DMS153 (cell line): Measurements from ENCODE around the gene SAP30BP.
"Not testable (repeated sequence)": the region's sequence is repeated elsewhere in the genome, so short reads cannot be mapped to it uniquely, and the experiment has no call there.

Experiments
- DNase-seq: peaks from one replicate; lab custom pipeline; 2025; lab: John Stamatoyannopoulos, UW

The SAP30BP gene

DNA sequence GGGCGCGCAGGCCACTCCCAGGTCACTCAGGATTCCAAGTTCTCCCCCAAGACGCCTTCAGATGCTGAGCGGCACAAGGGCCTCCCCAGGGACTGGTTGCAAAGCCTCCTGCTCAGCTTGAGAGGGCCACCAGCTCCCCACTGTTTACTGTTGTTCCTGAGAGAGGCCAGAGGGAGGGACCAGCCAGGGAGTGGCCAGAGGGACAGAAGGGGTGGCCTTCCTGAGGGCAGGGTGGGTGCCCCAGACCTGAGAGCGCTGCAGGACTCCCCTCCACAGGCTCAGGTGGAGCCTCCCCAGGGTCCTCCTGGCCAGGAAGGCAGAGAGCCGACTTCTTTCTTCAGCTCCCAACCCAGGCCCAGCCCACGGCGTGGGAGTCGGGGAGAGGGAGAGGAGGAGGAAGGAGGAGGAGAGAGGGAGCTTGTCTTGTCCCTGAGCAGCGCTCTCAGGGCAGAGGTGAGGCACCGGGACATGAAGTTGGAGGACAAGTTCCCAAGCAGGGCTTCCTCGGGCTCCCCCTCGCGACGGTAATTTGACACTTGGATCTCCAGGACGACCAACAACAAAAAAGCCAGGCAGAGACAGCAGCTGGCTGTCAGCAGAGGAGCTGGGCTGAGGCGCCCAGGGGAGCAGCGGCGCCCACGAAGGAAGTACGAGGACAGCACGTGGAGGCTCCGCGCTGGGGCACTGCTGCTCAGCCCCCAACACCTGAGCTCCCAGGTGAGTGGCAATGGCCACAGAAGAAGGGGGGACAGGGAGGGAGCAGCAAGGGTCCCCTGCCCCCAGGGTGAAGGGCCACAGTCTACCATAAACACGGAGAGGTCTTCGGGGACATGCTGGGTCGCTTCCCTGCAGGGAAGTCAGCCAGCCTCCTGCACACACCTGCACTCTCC is 33.4 kb upstream of the SAP30BP start:
- DNase-seq: peak; percentile 91

DNA sequence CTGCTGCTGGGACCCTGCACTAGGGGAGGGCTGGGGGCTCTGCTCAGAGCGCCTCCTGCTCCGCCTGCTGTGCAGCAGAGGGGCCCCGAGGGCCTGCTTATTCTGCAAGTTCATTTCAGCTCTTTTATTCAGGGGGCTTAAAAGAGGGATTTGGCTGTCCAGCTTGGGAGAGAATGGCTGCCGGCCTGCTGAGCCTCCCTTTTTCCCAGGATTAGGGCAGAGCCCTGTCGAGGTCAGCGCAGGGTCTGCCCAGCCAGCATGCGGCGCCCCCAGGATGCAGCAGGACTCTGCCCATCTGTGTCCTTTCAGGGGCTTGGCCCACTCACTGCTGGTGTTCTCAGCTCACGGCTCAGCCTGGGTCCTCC is 32.8 kb upstream of the SAP30BP start:
- DNase-seq: no peak

DNA sequence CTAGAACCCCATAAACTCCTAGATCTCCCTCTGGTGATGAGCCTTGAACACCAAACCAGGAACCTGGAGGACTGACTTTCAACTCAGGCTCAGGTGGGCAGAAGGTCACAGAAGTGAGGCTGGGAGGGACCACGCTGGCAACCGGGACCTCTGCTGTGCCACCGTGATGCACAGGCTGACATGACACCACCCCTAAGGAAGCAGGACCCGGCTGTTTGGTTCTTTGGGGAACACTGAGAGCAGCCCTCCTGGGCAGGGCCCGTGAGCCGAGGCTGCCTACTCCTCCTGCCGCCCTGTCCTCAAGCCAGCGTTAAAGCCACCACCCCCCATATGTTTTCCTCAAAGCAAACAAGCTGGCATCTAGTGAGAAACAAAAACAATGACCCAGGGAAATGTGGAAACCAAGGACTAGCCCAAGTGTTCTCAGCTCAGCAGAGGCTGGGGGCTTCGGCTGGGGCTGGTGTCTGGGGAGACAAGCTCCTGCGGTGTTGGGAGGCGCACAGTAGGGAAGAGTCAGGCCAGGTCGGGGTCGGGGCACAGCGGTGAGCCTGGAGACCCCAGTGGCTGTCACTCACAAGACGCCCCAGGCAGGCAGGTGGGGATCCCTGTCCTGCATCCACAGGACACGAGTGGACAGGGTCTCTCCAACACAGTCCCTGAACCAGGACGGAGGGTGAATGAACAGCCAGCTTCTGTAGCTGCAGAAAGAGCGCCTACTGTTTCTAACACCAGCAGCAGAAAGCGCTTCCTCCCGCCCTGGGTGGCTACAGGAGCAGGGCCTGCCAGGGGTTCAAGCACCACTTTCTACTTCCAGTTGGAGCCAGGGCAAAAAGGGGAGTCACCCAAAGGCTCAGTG is 32.2 kb upstream of the SAP30BP start:
- DNase-seq: no peak

- no peak for DNase-seq
Observed at GRCh38 chr17:75635610-75636202, 31.4 kb upstream of the SAP30BP start.

- DNase-seq: no peak
Observed at GRCh38 chr17:75636381-75637142, 30.6 kb upstream of the SAP30BP start.

- DNase-seq: no peak
Observed at GRCh38 chr17:75637143-75637538, 30.0 kb upstream of the SAP30BP start.

DNA sequence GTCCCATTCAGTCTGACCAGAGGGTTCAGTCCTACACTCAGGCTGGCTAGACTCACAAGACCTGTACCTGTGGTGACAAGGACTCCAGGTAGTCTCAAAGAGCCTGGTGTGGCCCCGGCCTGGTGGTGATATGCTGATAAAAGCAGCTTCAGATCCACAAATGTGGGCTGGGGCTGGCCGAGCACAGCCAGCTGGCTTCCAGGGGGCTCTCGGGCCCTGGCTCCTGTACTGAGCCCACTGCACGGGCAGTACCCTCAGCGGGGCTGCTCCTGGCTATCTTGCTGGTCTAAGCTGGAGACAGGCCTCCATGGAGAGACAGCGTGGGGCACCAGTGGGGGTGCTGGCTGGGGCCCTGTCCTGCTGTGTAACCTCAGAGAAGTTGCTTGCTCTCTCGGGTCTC is 29.6 kb upstream of the SAP30BP start:
- no peak for DNase-seq

DNA sequence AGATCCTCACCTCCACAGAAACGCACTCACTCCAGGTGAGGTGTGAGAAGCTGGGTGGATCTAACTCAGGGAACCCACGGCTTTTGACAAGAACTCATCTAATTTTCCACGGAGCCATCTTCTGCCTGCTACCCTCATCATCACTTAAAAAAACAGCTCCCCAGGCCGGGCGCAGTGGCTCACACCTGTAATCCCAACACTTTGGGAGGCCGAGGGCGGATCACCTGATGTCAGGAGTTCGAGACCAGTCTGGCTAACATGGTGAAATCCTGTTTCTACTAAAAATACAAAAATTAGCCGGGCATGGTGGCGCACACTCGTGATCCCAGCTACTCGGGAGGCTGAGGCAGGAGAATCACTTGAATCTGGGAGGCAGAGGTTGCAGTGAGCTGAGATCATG is 29.1 kb upstream of the SAP30BP start:
- not testable (repeated sequence) for DNase-seq

- DNase-seq: no peak
Observed at GRCh38 chr17:75638893-75639292, 28.2 kb upstream of the SAP30BP start.

DNA sequence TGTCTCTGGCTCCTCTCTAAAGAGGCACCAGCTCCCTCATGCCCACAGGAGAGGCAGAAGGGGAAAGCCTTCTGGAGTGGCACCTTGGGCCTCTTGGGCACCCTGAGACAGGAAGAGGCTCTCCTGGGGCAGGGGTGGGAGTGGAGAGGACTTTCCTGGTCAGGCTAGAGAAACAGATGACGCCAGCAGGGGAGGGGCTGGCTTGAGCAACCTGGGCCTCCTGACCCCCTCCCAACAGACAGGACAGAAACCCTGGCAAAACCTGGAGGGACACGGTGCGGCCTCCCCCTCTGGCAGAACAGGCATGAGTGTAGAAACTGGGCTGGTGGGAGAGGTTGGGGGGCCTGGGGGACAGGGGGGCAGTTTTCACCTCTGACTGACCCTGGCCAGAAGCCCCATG is 27.8 kb upstream of the SAP30BP start:
- DNase-seq: no peak

DNA sequence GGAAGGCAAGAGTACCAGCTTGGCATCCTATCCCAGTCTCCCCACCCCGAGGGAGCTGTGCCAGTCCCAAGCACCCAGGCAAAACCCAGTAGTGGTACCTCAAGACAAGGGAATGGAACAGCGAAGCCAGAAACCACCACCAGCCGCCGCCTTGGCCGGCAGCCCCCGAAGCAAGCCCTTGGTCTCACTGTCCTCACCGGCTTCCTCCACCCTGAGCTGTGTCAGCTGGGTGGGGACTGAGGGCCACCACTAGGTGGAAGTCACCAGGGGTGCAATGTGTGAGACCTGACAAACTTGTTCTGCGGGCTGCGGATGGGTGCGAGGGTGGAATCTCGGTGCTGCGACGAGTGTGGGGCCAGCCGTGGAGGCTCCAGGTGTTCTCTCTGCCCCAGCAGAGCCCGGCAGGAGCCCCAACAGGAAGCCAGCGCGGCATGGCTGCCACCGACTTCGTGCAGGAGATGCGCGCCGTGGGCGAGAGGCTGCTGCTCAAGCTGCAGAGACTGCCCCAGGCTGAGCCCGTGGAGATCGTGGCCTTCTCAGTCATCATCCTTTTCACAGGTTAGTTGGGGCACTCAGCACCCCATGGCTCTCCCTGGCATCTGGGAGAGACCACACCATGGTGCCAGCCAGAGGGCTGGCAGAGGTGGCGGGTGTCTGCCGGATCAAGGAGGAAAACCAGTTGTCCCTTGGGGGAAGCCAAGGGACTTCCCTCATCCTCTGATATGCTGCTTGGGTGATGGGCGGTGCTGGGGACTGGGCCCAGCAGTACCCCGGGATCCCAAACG is 27.2 kb upstream of the SAP30BP start:
- no peak for DNase-seq

DNA sequence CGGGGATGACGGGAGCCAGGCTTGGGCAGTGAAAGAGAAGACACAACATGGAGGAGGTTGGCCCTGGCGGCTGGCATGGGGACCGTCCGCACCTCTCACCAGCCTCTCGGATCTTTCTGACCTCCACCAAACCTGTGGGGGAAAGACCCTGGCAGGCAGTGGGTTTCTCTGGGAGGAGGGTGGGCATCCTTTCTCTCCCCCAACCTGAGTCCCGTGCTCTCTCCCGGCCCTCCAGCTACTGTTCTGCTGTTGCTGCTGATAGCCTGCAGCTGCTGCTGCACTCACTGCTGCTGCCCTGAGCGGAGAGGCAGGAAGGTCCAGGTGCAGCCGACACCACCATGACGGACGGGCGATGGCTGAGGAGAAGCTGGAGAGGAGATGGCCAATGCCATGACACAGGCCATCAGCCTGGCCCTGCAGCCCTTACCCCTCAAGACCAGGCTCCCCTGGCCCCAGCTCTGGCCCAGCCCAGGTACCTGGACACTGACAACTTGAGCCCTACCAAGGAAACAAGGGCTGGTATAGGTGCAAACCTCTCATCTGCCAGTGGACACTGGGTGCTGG is 26.5 kb upstream of the SAP30BP start:
- DNase-seq: no peak

DNA sequence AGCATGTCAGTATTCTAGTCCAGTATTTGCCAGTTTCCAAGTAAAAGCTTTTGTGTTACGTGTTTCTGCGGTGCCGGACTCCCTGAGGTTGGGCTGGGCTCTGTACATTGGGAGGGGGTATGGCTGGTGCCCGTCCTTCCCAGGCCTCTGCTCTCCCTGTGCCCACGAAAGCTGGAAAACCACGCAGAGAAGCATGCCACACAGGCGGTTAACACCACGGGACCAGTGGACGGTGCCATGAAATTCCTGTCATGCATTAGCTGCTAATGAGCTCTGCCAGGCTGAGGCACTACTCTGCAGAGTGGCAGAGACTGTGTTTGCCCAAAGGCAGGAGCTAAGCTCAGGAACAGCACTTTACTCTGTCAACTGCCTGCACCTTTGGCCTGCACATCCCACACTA is 25.8 kb upstream of the SAP30BP start:
- no peak for DNase-seq

- DNase-seq: no peak
Observed at GRCh38 chr17:75642182-75642783, 24.9 kb upstream of the SAP30BP start.

DNA sequence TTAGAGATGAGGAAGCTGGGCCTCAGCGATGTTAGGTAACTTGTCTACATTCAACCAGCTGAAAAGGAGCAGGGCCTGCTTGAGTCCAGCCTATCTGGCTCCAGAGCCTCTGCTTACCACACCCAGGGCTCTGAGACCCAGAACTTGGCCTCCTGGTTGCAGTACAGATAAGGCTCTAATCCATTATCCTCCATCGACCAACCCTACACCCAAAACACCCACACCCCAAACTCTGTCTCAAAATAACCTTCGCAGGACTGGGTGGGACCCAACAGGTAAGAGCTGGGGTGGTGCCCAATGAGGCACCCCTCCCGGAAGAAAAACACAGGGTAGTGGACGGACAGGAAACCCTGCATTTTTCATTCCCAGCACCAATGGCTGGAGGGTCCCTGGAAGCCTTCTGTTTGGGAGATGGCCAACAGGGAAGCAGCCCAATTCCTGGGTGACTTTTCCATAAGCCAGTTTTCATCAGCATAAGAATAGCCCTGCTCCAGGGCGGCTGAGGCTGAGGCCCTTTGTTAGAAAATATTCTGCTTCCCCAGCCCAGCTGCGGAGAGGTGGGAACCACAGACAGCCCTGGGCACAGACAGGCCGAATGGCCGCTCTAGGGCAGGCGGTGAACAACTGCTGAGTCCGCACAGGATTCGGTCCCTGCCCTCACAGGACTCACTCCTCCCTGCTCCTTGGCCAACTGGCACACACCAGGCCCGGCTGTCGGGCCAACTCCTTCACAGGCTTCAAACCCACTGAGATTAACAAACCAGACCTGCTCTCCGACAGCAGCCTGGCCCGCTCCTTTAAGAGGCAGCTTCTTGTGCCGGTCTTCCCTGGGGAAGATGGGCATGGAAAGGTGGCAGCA is 24.1 kb upstream of the SAP30BP start:
- no peak for DNase-seq

GRCh38 chr17:75643643-75644017 is 23.5 kb upstream of the SAP30BP start:
- no peak for DNase-seq

GRCh38 chr17:75645501-75645888 is 21.6 kb upstream of the SAP30BP start:
- peak; percentile 88 for DNase-seq

DNA sequence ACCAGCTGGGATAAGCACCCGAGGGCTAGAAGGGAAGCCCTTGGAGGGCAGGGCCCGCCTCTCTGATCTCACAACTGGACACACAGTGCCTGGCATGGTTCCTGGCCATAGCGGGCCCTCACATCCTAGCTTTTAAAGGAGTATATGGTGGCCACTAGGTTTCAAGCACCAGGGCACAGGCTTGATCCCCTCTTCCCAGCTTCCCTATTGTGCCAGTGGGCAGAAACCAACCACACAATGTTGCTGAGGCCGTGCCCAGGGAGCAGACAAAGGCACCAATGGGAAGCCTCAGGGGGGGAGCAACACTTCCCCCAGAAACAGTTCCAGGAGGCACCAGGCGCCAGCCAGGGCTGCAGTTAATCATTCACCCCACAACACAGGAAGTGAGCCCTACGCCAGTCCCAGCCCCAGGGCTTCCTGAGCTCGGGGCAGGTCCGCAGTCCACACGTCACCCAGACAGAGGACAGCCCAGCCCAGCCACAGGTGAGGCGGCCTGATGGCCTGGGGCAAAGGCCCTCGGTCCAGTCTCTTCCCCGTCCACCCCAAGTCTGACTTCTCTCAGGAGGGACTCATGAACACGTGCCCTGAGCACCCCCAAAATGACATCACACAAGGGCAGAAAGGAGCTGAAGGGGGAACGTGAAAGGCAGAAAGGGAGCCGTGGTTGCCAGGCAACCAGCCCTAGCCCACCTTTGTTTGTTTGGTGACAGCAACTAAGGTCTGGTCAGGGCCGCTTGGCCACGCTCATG is 21.1 kb upstream of the SAP30BP start:
- DNase-seq: peak; percentile 73

DNA sequence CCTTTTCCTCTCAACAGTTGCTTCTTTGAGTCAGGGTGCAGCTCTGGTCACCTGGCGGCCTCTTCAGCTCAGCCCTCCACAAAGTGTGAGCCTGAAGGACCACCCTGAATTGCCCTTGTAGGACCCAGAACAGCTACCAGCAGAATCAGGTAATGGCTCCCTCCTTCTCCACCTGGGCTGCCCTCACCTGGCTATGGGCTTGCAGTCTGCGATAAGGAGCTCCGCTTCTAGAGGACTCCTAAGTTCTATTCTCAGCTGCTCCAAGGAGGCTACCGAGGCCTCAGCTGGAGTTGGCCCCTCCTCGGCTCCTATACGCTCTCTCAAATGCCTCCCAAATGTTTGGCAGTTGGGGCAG is 20.5 kb upstream of the SAP30BP start:
- DNase-seq: no peak
